ENCODE data around the gene TIMM50. TPM values are rescaled to one million over a fixed set of nuclear protein-coding genes. Genes with fewer than 3 reads are reported as not detected.
A peak's percentile ranks its signal among the peaks of the same experiment; 100 is the strongest.
"Not testable (repeated sequence)": the region's sequence is repeated elsewhere in the genome, so short reads cannot be mapped to it uniquely, and the experiment has no call there.

Gene TIMM50
- 88.1 and 93.0 TPM in 2 replicates for total RNA-seq (2014; rRNA removed; shearing (Covaris generic))

- peak; percentile 96 for DNase-seq (ENCODE audit: low read depth)
Observed at GRCh38 chr19:39480337-39481228, at the start of gene TIMM50. Gene TIMM50 (plus strand): TSS chr19:39480838. CDS start chr19:39480854, 16 bp downstream.

GRCh38 chr19:39432677-39433025 is 48.0 kb upstream of the TIMM50 start:
- DNase-seq (ENCODE audit: low read depth), result no peak

DNA sequence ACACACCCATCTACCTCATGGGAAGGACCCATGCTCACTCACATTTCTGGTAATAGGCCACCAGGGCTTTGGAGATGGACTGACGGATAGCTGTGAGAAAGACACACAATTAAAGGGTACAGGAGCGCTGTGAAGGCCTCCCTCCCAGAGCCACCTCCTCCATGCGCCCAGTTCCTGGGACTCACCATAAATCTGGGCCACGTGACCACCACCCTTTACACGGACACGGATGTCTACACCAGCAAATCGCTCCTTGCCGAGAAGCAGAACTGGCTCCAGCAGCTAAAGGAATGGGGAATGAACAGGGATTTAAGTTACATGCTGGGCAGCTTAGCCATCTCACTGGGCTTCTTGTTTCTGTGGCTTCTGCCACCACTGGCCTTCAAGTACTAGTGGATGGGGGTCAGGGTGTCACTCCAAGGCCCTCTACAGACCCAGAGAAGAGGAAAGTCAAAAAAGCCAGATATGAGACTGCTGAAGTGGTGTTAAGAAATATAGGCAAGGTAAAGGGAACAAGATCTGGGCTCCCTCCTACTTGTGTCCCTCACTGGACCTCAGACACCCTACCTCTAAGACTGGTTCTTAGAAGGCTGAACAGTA is 47.1 kb upstream of the TIMM50 start:
- no peak for DNase-seq (ENCODE audit: low read depth)

- no peak for DNase-seq (ENCODE audit: low read depth)
Observed at GRCh38 chr19:39434123-39435076, 46.2 kb upstream of the TIMM50 start.

DNA sequence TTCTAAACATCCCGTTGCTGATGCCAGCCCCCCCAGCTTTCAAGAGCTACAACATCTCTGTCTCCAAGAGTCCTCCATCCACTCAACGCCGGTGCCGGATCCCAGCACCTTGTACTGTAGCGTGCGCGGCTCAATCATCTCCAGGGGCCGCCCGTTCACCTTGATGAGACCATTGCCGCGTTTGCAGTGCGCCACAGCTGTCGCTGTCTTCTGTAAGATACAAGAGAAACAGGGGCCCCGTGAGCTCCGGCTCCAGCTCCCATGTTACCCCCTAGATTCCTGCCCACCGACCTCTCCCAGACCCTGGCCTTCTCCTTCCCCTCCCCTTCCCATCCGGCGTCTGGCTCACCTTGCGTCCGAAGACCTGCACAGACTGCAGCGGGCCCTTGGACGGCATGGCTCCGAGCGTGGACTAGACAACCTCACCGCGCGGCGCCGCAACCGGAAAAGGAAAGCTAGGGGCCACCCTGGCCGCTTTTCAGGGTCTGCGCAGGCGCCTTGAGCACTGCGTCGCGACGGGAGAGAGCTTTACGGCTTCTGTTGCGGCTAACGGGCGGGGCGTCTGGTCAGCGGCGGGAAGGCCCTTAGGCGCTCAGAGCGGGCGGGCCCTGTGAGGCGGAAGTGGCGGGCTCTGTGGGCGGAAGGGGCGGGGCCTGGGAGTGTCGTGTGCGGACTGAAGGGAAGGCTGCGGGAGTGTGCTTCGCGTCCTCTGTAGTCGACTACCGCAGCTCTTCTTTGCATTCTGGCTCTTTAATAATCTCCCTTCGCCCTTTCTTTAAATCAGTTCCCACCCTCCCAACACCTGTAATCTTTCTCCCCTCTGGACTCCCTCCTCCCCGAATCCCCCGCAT is 44.9 kb upstream of the TIMM50 start, which contains the start of gene RPS16:
Gene RPS16 (minus strand): TSS at position 451 of the 851 bp plus-strand sequence. CDS start 54 bp downstream, at position 397.
- DNase-seq (ENCODE audit: low read depth), result peak; percentile 96

DNA sequence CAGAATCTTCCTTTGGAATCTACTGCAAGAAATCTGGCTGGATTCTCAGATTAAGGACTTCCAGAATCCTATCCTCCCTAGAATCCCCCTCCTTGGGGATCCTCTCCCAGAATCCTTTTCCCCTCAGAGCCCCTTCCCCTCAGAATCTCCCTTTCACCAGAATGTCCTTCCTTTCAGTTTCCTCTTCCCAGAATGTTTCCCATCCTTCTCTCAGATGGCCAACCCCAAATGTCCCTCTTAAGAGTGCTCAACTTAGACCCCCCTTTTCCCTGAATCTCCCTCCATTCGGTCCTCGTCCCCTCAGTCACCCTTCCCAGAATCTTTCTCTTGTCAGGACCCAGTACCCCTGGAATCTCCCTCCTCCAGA is 44.3 kb upstream of the TIMM50 start:
- peak; percentile 26 for DNase-seq (ENCODE audit: low read depth)

- DNase-seq (ENCODE audit: low read depth), result peak; percentile 60
Observed at GRCh38 chr19:39438270-39438934, 42.2 kb upstream of the TIMM50 start.

DNA sequence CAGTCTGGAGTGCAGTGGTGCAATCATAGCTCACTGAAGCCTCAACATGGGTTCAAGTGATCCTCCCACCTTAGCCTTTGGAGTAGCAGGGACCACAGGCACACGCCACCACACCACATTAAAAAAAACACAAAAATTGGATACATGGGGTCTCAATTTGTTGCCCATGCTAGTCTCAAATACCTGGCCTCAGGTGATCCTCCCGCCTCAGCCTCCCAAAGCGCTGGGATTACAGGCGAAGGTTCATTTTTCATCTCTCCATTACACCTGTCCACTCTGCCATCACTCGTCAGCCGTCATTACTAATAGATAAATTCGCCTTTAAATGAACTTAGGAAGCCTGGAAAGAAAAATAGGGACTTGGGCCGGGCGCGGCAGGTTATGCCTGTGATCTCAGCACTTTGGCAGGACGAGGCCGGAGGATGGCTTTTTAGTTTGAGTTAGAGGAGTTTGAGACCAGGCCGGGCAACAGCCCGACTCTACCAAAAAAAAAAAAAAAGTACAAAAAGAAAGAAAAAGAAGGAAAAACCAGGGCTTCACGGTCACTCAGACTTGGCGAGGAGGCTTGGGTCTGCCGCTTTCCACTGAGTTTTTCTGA is 35.9 kb upstream of the TIMM50 start:
- DNase-seq (ENCODE audit: low read depth), result peak; percentile 37

- DNase-seq (ENCODE audit: low read depth), result peak; percentile 98
Observed at GRCh38 chr19:39445196-39446111, 35.2 kb upstream of the TIMM50 start, which contains the start of gene SUPT5H. Gene SUPT5H (plus strand): TSS chr19:39445582. CDS start chr19:39445891, 309 bp downstream.

- no peak for DNase-seq (ENCODE audit: low read depth)
Observed at GRCh38 chr19:39446365-39447084, 34.1 kb upstream of the TIMM50 start.

- DNase-seq (ENCODE audit: low read depth), result peak; percentile 88
Observed at GRCh38 chr19:39448271-39448670, 32.4 kb upstream of the TIMM50 start.

- no peak for DNase-seq (ENCODE audit: low read depth)
Observed at GRCh38 chr19:39449116-39449797, 31.4 kb upstream of the TIMM50 start.

DNA sequence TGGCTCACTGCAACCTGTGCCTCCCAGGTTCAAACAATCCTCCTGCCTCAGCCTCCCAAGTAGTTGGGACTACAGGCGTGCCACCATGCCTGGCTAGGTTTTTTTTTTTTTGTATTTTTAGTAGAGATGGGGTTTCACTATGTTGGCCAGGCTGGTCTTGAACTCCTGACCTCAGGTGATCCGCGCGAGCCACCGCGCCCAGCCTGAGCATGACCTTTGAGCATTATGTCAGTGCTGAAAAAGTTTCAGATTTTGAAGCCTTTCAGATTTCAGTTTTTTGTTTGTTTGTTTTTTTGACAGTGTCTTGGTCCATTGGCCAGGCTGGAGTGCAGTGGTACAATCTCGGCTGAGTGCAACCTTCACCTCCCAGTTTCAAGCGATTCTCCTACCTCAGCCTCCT is 29.4 kb upstream of the TIMM50 start:
- DNase-seq (ENCODE audit: low read depth), result not testable (repeated sequence)

GRCh38 chr19:39463403-39463802 is 17.2 kb upstream of the TIMM50 start:
- DNase-seq (ENCODE audit: low read depth), result no peak

- DNase-seq (ENCODE audit: low read depth), result no peak
Observed at GRCh38 chr19:39465956-39466747, 14.5 kb upstream of the TIMM50 start.

DNA sequence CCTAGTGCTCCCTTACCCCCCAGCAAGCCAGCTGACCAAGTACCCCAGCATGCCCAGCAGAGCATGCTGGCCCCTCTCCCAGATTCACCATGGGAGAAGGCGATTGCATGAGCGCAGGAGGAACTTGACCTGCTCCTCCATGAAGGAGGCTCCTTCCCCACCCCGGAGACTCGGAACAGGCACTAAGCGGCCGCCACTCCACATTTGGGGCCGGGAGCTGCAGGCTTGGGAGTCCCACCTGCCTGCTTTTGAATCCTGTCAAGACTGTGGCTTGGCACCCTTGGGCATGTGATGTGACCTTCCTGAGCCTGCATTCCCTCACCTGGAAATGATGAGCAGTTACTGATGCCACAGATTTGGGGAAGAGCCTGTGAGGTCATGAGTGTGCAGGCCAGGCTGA is 12.7 kb upstream of the TIMM50 start:
- no peak for DNase-seq (ENCODE audit: low read depth)

DNA sequence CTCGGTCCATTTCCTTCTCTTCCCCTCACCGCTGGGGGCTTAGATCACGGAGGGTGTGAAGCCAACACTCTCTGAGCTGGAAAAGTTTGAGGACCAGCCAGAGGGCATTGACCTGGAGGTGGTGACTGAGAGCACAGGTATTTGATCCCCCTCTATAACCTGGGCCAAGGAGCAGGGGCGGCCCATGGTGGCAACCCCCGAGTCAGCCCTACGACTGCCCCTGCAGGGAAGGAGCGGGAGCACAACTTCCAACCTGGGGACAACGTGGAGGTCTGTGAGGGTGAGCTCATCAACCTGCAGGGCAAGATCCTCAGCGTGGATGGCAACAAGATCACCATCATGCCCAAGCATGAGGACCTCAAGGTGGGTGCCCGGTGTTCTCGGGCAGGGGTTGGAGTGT is 11.6 kb upstream of the TIMM50 start:
- DNase-seq (ENCODE audit: low read depth), result no peak
